ENCODE measurements around the gene BRWD1. TPM values are rescaled to one million over a fixed set of nuclear protein-coding genes. Genes with fewer than 3 reads are reported as not detected.

The BRWD1 gene
- total RNA-seq, 1 donor from 2014 or later, result 62.1 TPM

- peaks cover 0 to 46% of the 10 kb centered on the region in 2 donors for H3K36me3 ChIP-seq
- intact Hi-C loops (cut with DNase I), result no loop called here
- no peaks in the 10 kb centered on the region for H3K27me3 ChIP-seq
- no peaks in the 10 kb centered on the region for H3K9me3 ChIP-seq
- TF ChIP-seq CTCF (IDR thresholded peaks at IDR 0.05) (no peak), POLR2A (IDR thresholded peaks at IDR 0.05) (no peak), POLR2AphosphoS5 (IDR thresholded peaks at IDR 0.05; ENCODE audit: insufficient read depth in 1 of 2, low read depth in 1 of 2) (no peak)
- H3K4me3 ChIP-seq, result no peak overlapping the region
- DNase-seq (ENCODE audit: extremely low spot score in 2 of 2), result no peak
- H3K4me1 ChIP-seq, result no peaks in the 10 kb centered on the region
- no peak overlapping the region for H3K27ac ChIP-seq
Measured at GRCh38 chr21:39209334-39209688, 104.1 kb downstream of the BRWD1 start.

- H3K36me3 ChIP-seq, result peaks cover 0 to 50% of the 10 kb centered on the region in 2 donors
- H3K4me3 ChIP-seq, result no peak overlapping the region
- no peak overlapping the region for H3K27ac ChIP-seq
- intact Hi-C loops (cut with DNase I), result no loop called here
- H3K27me3 ChIP-seq, result no peaks in the 10 kb centered on the region
- no peaks in the 10 kb centered on the region for H3K9me3 ChIP-seq
- H3K4me1 ChIP-seq, result no peaks in the 10 kb centered on the region
- TF ChIP-seq POLR2AphosphoS5 (IDR thresholded peaks at IDR 0.05; ENCODE audit: insufficient read depth in 1 of 2, low read depth in 1 of 2) (no peak), CTCF (IDR thresholded peaks at IDR 0.05) (no peak), POLR2A (IDR thresholded peaks at IDR 0.05) (no peak)
- DNase-seq (ENCODE audit: extremely low spot score in 2 of 2), result no peak
Measured at GRCh38 chr21:39208624-39209333, 104.7 kb downstream of the BRWD1 start.

GRCh38 chr21:39204134-39204533 lies 109.3 kb downstream of the BRWD1 start:
- no peak overlapping the region for H3K4me3 ChIP-seq
- H3K4me1 ChIP-seq, result no peaks in the 10 kb centered on the region
- DNase-seq (ENCODE audit: extremely low spot score in 2 of 2), result no peak
- H3K36me3 ChIP-seq, result peaks cover 0 to 71% of the 10 kb centered on the region in 2 donors
- no peaks in the 10 kb centered on the region for H3K9me3 ChIP-seq
- intact Hi-C loops (cut with DNase I), result no loop called here
- H3K27ac ChIP-seq, result no peak overlapping the region
- H3K27me3 ChIP-seq, result no peaks in the 10 kb centered on the region
- no peak for TF ChIP-seq POLR2A (IDR thresholded peaks at IDR 0.05)
- TF ChIP-seq CTCF (IDR thresholded peaks at IDR 0.05), result no peak
- TF ChIP-seq POLR2AphosphoS5 (IDR thresholded peaks at IDR 0.05; ENCODE audit: insufficient read depth in 1 of 2, low read depth in 1 of 2), result no peak

- no peak overlapping the region for H3K4me3 ChIP-seq
- H3K27ac ChIP-seq, result no peak overlapping the region
- intact Hi-C loops (cut with DNase I), result no loop called here
- no peaks in the 10 kb centered on the region for H3K4me1 ChIP-seq
- TF ChIP-seq CTCF (IDR thresholded peaks at IDR 0.05), result no peak
- TF ChIP-seq POLR2A (IDR thresholded peaks at IDR 0.05), result no peak
- no peak for TF ChIP-seq POLR2AphosphoS5 (IDR thresholded peaks at IDR 0.05; ENCODE audit: insufficient read depth in 1 of 2, low read depth in 1 of 2)
- H3K9me3 ChIP-seq, result no peaks in the 10 kb centered on the region
- no peak for DNase-seq (ENCODE audit: extremely low spot score in 2 of 2)
- H3K36me3 ChIP-seq, result peaks cover 0 to 62% of the 10 kb centered on the region in 2 donors
- H3K27me3 ChIP-seq, result no peaks in the 10 kb centered on the region
Measured at GRCh38 chr21:39198800-39199199, 114.6 kb downstream of the BRWD1 start.

- no peak for DNase-seq (ENCODE audit: extremely low spot score in 2 of 2)
- no peaks in the 10 kb centered on the region for H3K9me3 ChIP-seq
- no peaks in the 10 kb centered on the region for H3K4me1 ChIP-seq
- TF ChIP-seq CTCF (IDR thresholded peaks at IDR 0.05) (no peak), POLR2A (IDR thresholded peaks at IDR 0.05) (no peak), POLR2AphosphoS5 (IDR thresholded peaks at IDR 0.05; ENCODE audit: insufficient read depth in 1 of 2, low read depth in 1 of 2) (no peak)
- no peak overlapping the region for H3K27ac ChIP-seq
- no peak overlapping the region for H3K4me3 ChIP-seq
- no peaks in the 10 kb centered on the region for H3K27me3 ChIP-seq
- H3K36me3 ChIP-seq, result peaks cover 0 to 56% of the 10 kb centered on the region in 2 donors
- intact Hi-C loops (cut with DNase I), result no loop called here
Measured at GRCh38 chr21:39197448-39198233, 115.8 kb downstream of the BRWD1 start.

Data from vagina (tissue), 2 donors.